Epithelial cell of esophagus (primary cell): ENCODE results near the gene TMEM178B.

ENCODE experiments used
- DNase-seq: peaks from one replicate; pipeline ENCODE4 v3.0.0; 2010; ENCODE audit warnings: low read depth
- H3K4me3 ChIP-seq: 2 replicates; pipeline ENCODE4 v1.5.1; 2011; ENCODE audit warnings: mild to moderate bottlenecking, low read length, control low read depth
- TF ChIP-seq, protein P1 (sequence below): IDR thresholded peaks from 2 replicates; pipeline ENCODE4 v1.5.1; 2011; ENCODE audit warnings: low read depth, mild to moderate bottlenecking, low read length, control low read depth, inconsistent platforms; ENCODE audit not compliant: insufficient read depth; ENCODE audit errors: missing control alignments

TMEM178B gene

DNA sequence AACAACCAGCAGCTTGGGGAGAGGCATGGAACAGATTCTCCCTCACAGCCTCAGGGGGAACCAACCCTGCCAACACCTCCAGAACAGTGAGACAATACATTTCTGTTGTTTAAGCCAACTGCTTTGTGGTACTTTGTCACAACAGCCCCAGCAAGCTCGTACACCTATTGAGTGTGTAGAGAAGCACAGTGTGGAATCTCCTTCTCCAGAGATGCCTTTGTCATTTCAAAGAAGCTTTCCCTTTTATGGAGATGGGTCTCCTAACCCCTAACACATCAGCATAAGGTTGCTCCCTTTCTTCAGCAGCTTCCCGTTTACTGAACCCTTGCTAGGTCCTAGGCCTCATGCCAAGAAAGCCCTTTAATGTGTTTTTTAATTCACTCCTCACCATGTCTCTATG lies 416.6 kb downstream of the TMEM178B start:
- TF ChIP-seq, protein P1, sequence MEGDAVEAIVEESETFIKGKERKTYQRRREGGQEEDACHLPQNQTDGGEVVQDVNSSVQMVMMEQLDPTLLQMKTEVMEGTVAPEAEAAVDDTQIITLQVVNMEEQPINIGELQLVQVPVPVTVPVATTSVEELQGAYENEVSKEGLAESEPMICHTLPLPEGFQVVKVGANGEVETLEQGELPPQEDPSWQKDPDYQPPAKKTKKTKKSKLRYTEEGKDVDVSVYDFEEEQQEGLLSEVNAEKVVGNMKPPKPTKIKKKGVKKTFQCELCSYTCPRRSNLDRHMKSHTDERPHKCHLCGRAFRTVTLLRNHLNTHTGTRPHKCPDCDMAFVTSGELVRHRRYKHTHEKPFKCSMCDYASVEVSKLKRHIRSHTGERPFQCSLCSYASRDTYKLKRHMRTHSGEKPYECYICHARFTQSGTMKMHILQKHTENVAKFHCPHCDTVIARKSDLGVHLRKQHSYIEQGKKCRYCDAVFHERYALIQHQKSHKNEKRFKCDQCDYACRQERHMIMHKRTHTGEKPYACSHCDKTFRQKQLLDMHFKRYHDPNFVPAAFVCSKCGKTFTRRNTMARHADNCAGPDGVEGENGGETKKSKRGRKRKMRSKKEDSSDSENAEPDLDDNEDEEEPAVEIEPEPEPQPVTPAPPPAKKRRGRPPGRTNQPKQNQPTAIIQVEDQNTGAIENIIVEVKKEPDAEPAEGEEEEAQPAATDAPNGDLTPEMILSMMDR: no peak

DNA sequence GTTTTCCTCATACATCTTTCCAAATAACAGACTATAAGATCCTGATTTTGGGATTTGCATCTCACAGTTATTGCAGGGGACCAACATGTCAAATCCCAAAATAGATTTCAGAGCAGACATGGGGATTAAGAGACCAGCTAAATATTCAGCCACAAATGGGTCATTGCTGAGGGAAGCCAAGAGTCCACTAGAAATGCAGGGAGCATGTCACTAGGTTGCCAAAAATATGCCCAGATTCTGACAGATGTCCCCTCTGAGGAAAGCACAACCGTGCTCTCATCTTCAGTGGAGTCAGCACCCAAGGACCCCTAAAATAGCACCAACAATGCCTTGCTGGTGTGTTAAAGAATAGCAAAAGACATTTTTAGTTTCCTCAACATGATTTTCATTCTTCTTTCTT lies 421.2 kb downstream of the TMEM178B start:
- no peak for DNase-seq
- TF ChIP-seq, protein P1: no peak
- no peak overlapping the region for H3K4me3 ChIP-seq

More for the DNA sequence above, 416.6 kb downstream of the TMEM178B start:
- H3K4me3 ChIP-seq: no peak overlapping the region
- no peak for DNase-seq

- H3K4me3 ChIP-seq: no peak overlapping the region
- TF ChIP-seq, protein P1: no peak
- no peak for DNase-seq
Observed at GRCh38 chr7:141497391-141497790, 423.5 kb downstream of the TMEM178B start.

GRCh38 chr7:141500608-141501007 lies 426.7 kb downstream of the TMEM178B start:
- DNase-seq: no peak
- TF ChIP-seq, protein P1: no peak
- H3K4me3 ChIP-seq: no peak overlapping the region

GRCh38 chr7:141501451-141501850 lies 427.6 kb downstream of the TMEM178B start:
- H3K4me3 ChIP-seq: no peak overlapping the region

GRCh38 chr7:141511316-141511675 lies 437.4 kb downstream of the TMEM178B start:
- TF ChIP-seq, protein P1: no peak
- peak overlapping the region; percentile 48 for H3K4me3 ChIP-seq
- DNase-seq: no peak

More at GRCh38 chr7:141501451-141501850, 427.6 kb downstream of the TMEM178B start:
- DNase-seq: no peak
- TF ChIP-seq, protein P1: no peak

- TF ChIP-seq, protein P1: no peak
- peak overlapping the region; percentile 48 for H3K4me3 ChIP-seq
- DNase-seq: peak; percentile 34
Observed at GRCh38 chr7:141511676-141512396, 438.0 kb downstream of the TMEM178B start.
